Measurements from ENCODE around the gene ATP6AP1. TPM values are rescaled to one million over a fixed set of nuclear protein-coding genes. Genes with fewer than 3 reads are reported as not detected.
A peak's percentile ranks its signal among the peaks of the same experiment; 100 is the strongest.
"Not testable (repeated sequence)": the region's sequence is repeated elsewhere in the genome, so short reads cannot be mapped to it uniquely, and the experiment has no call there.

ATP6AP1 gene
- total RNA-seq, 1 experiment from 2014 or later, result 144 TPM

DNA sequence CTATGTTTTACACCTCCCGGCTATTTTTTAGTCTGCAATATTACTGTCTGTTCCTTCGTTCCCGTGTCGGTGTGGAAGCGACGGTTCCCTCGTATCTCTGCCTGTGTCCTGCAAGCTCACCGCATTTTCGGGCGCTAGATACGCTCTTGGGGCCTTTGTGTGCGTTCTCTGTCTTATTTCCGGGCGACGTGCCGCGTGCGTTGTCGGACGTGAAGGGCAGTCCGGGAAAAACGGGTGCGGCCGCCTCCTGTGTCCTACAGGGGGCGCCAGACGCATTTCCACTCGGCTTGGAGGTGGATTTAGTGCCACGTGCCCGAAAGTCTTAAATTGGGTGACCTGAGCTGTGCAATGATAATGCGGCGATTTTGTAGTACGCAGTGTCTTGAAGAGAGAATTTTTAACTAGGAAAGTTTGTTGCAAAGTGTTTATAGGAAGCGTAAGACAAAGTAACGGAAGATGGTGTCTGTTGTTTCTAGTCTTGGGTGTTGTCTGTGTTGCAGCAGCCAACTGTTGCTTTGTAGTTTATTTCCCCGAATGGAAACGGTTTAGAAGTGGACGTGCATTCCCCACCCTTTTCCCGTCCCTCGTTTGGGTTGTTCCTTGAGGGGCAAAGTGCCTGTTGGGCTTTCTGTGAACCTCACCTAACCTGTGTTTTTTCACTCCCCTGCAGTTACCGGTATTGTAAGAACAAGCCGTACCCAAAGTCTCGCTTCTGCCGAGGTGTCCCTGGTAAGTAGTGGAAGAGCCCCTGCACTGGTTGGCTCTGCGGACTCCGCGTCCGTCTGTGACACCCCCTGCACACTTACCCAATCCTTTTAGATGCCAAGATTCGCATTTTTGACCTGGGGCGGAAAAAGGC is 29.6 kb upstream of the ATP6AP1 start:
- peak; percentile 85 for DNase-seq (ENCODE audit: low read depth)

- DNase-seq (ENCODE audit: low read depth), result no peak
Observed at GRCh38 chrX:154399527-154400368, 28.7 kb upstream of the ATP6AP1 start.

- not testable (repeated sequence) for DNase-seq (ENCODE audit: low read depth)
Observed at GRCh38 chrX:154400369-154400817, 28.1 kb upstream of the ATP6AP1 start.

DNA sequence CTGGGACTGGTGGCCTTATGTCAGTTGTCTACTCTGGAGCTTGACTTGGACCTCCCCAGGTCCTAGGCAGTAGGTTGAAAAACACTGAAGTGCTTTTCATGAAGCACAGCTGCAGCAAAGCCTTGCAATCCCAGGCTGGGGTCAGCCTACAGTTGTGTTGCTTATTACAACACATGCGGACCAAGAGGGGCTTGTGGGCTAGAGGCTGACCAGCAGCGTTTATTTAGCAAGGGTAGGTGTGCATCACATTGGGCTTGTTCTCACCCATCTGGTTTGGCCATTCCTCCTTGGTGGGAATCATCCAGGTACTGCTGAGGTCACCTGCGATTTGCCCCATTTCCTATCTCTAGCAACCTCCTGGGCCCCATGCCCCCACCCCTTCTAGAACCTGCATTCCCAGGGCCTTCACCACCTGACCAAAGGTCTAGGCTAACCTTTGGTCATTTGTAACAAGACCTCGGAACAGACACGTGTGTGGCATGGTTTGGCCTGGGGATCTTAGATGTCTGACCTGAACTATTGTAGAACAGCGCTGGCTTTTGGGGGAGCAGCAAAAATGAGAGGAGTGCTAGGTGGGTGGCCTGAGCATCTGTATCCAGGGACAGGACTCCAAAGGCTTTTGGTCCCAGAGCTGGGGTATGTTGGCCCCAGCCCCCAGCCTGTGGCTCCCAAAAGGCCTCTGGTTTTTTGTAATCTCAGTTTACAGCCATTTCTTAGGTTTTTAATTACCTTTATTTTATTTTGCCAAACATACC is 27.3 kb upstream of the ATP6AP1 start:
- peak; percentile 61 for DNase-seq (ENCODE audit: low read depth)

- DNase-seq (ENCODE audit: low read depth), result peak; percentile 45
Observed at GRCh38 chrX:154401918-154402621, 26.4 kb upstream of the ATP6AP1 start.

DNA sequence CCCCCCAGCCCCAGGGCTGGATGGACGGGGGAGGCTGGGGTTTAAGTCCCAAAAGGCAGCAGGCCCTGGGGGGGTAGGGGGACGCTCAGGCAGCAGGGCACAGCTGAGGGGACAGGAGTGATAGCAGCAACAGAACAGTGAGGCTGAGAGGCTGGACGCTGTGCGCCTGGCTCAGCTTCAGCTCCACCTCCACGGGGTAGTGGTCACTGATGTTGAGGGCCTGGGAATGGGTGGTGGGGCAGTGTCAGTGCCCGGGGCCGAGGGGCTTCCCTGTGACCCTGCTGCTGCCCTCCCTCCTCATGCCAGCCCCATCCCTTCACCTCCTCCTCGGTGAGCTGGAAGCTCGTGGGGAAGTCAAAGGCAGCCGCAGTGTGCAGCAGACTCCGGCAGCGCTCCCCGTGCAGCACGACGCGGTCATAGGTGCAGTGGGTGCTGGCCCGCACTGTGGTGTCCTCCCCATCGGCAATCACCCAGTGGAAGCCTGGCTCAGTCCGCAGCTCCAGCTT is 25.8 kb upstream of the ATP6AP1 start:
- DNase-seq (ENCODE audit: low read depth), result no peak

GRCh38 chrX:154403192-154403591 is 25.3 kb upstream of the ATP6AP1 start:
- no peak for DNase-seq (ENCODE audit: low read depth)

DNA sequence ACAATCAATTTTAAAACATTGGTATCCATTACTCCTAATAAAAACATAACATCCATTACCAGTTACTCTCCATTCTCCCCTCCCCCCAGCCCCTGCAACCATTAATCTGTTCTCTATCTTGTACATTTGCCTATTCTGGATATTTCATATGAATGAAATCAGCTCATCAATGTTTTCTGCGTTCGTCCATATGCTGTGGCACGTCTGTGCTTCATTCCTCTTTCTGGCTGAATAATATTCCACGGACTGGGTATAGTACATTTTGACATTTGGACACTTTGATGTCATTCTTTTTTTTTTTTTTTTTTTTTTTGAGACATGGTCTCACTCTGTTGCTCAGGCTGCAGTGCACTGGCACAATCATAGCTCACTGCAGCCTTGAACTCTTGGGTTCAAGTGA is 24.6 kb upstream of the ATP6AP1 start:
- DNase-seq (ENCODE audit: low read depth), result no peak

GRCh38 chrX:154404625-154405192 is 23.8 kb upstream of the ATP6AP1 start:
- no peak for DNase-seq (ENCODE audit: low read depth)

GRCh38 chrX:154408659-154409221 is 19.7 kb upstream of the ATP6AP1 start:
- no peak for DNase-seq (ENCODE audit: low read depth)

- DNase-seq (ENCODE audit: low read depth), result peak; percentile 95
Observed at GRCh38 chrX:154409222-154409871, 19.1 kb upstream of the ATP6AP1 start, which contains the start of gene DNASE1L1. DNASE1L1 (minus strand) TSS chrX:154409254; CDS start chrX:154405568, 3,686 bp downstream.

DNA sequence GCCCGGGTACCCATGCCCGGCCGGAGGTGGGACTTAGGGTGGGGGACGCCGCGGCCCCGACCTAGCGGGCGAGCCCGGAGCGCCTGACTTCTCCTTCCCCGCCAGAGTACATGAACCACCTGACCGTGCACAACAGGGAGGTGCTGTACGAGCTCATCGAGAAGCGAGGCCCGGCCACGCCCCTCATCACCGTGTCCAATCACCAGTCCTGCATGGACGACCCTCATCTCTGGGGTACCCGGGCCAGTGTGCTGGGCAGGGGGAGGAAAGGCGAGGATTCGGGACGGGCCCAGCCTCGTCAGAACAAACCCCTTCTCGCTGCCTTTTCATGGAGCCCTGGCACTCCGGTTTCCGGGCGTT is 16.5 kb upstream of the ATP6AP1 start:
- peak; percentile 50 for DNase-seq (ENCODE audit: low read depth)

DNA sequence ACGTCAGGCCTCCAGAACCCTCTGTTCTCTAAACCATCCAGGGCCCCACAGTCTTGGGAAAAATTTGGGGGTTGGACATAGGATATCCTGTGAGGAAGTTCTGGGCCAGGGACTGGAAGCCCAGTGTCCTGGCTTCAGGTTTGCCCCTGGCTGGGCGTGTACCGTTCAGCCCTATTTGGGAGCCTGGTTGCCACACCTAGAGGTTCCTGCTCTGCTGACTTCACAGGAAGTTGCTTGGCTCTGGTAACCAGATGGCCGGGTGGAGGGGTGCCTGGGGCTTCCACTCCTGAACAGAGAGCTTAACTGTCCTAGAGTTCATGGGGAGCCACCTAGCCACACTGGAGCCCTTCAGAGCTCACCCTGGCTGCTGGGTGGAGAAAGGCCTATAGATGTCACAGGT is 16.0 kb upstream of the ATP6AP1 start:
- no peak for DNase-seq (ENCODE audit: low read depth)

- DNase-seq (ENCODE audit: low read depth), result no peak
Observed at GRCh38 chrX:154413142-154413541, 15.3 kb upstream of the ATP6AP1 start.

- peak; percentile 94 for DNase-seq (ENCODE audit: low read depth)
Observed at GRCh38 chrX:154417157-154417556, 11.3 kb upstream of the ATP6AP1 start.

DNA sequence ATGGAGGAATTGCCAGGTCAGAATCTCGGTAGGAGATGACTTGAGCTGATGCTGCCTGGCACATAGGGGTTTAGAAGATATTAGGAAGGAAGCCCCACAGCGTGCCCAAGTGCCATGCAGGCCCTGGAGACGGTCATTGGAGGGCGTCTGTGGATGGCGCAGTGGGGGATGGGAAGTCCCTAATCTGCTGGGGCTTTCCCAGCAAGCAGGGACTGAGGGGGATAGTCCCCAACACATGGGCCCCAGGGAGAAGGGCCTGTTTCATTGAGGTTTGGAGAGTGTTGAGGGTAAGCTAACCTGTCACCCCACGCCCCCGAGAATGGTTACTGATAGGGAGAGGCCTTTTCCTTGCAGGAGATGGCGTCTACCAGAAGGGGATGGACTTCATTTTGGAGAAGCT is 9.3 kb upstream of the ATP6AP1 start:
- DNase-seq (ENCODE audit: low read depth), result no peak

DNA sequence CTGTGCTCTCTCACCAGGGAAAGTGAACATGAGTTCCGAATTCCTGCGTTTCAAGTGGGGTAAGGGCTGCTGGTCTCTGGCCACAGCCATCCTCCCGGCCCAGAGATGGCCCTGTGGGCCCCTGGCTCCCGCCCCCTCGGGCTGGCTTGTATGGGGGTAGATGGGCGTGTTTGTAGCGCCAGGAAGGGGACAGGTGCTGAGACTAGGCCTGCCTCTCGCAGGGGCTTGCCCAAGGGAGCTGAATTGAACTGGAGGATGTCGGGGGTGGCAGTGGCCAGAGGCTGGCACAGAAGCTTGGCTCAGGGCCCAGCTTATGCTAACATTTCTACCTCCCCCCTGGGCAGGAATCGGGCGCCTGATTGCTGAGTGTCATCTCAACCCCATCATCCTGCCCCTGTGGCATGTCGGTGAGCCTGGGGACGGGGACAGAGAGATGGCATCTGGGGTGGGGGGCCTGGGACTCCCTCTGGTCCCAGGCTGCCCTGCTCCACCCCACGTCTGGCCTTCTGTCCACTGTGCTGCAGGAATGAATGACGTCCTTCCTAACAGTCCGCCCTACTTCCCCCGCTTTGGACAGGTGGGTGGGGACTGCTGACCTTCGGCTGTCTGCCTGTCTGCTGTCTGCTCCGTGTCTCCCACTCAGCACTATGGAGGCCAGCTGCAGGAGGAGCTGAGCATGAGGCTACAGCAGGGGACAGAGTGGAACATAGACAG is 8.6 kb upstream of the ATP6AP1 start:
- no peak for DNase-seq (ENCODE audit: low read depth)

GRCh38 chrX:154420402-154420756 is 8.1 kb upstream of the ATP6AP1 start:
- DNase-seq (ENCODE audit: low read depth), result no peak
